HG02884 (cell line): ENCODE results near the gene SUGCT.

Experiments
- ATAC-seq: cut with Tn5 transposase; IDR thresholded peaks from one replicate; pipeline ENCODE4 v1.9.1; 2021; ENCODE audit warnings: mild to moderate bottlenecking, moderate library complexity; ENCODE audit not compliant: unreplicated experiment

Gene SUGCT

DNA sequence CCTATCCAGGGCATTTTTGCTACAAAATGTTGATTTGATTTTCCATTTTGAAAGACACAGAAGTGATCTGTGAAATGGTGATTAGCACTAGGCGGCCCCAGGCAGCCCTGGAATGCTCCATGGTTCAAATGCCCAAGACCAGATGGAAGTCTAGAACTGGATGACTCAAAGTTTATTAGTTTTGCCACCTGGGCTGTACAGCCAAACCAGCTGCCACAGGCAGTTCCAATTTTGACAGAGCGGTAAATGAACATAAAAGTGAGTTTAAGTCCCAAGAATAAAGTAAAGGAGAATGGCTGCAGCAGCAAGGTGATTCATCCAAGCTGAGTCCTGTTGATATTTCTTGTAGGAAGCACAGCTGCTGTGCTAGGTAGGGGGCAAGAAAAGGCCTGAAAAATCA is 180.5 kb downstream of the SUGCT start:
- no peak for ATAC-seq

DNA sequence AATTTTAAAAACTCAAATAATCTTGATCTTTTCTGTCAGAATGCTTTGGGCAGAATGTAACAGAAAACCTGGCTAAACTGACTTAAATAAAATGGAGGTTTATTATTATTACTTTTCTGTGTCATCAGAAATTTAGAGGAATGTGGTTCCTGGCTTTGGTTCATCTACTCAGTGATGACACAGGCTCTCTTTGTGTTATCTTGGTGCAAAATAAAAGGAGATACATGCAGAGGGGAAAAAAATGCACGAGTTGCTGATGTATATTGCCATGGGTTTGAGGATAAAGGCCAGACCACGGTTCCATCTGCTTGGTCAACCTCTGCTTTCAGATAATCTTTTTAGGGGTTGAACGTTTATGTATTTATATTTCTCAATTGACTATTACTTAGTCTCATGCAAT is 181.4 kb downstream of the SUGCT start:
- ATAC-seq, result no peak

GRCh38 chr7:40324914-40325313 is 190.1 kb downstream of the SUGCT start:
- no peak for ATAC-seq

- no peak for ATAC-seq
These were observed 192.3 kb downstream of the SUGCT start for GRCh38 chr7:40327113-40327512.

- no peak for ATAC-seq
These were observed 193.1 kb downstream of the SUGCT start for GRCh38 chr7:40327873-40328272.

DNA sequence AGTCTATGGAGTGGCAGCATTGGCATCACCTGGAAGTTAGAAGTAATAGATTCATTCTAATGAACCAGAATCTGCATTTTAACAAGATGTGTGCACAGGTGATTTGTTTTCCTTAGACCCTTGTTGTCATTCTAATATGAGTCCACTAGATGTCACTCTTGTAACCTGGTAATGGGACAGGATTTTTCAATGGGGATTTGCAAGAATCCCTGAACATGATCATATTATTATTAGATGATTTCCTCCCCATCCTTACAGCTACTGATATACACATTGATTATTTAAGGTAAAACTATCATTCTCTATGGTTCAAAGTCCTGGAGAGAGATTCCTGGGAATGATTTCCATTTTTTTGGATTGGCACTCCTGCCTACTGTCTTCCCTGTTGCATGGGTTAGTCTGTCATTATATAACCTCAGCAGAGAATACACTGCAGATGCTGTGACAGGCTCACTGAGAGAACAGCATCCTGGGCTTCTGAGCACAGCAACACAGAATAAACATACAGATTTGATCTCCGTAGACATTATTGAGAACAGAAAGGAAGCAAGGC is 194.9 kb downstream of the SUGCT start:
- ATAC-seq, result no peak

DNA sequence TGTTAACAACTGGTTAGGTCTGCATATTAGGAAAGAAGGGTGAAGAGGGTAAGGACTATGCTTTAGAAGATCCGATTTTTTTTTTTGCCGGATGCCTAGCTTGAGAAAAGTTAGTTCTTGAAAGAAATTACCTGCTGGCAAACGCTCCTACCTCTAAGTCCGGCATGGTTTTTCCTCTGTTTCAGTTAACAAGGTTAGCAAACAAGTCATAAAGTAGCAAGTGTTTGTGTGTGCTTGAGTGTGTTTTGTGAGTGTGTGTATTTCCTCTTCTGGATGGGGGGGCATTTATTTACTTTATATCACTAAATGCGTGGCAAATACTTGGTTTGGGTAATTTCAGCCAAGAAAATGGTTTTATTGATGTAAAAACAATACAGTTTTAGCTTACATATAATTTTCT is 195.6 kb downstream of the SUGCT start:
- ATAC-seq, result no peak

GRCh38 chr7:40331915-40332314 is 197.1 kb downstream of the SUGCT start:
- ATAC-seq, result no peak

GRCh38 chr7:40332516-40332915 is 197.7 kb downstream of the SUGCT start:
- no peak for ATAC-seq

- no peak for ATAC-seq
These were observed 207.0 kb downstream of the SUGCT start for GRCh38 chr7:40341836-40342235.

DNA sequence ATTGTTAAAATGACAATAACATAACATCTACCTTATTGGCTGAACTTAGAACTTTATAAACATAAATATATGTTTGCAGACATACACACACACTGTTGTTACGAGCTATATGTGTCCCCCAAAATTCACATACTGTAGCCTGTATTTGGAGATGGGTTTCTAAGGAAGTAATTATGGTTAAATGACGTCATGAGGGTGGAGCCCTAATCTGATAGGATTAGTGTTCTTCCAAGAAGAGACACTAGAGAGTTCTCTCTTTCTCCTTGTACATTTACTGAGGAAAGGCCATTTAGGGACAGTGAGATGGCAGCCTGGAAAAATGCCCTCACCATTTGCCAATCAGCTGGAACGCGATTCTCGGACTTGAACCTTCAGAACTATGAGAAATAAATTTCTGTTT is 211.7 kb downstream of the SUGCT start:
- no peak for ATAC-seq

- ATAC-seq, result no peak
These were observed 213.4 kb downstream of the SUGCT start for GRCh38 chr7:40348126-40348728.

GRCh38 chr7:40350100-40350499 is 215.3 kb downstream of the SUGCT start:
- ATAC-seq, result no peak

- no peak for ATAC-seq
These were observed 219.9 kb downstream of the SUGCT start for GRCh38 chr7:40354711-40355110.

DNA sequence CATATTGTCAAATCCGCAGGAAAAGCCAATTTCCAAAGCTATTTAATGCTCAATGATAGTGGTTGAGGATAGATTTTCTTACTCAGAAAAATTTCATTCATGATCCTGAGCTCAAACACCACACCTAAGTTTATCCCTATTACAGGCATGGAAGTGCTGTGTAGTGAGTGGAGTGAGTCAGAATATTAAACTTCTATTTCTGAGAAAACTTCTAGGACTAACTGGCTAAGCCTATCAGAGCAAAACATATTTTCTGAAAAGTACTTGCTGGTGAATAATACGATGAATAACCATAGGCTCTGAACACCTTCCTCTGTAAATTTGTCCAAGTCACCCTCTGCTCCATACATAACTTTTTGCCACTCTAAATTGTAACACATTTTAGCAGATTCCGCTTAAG is 221.5 kb downstream of the SUGCT start:
- no peak for ATAC-seq

DNA sequence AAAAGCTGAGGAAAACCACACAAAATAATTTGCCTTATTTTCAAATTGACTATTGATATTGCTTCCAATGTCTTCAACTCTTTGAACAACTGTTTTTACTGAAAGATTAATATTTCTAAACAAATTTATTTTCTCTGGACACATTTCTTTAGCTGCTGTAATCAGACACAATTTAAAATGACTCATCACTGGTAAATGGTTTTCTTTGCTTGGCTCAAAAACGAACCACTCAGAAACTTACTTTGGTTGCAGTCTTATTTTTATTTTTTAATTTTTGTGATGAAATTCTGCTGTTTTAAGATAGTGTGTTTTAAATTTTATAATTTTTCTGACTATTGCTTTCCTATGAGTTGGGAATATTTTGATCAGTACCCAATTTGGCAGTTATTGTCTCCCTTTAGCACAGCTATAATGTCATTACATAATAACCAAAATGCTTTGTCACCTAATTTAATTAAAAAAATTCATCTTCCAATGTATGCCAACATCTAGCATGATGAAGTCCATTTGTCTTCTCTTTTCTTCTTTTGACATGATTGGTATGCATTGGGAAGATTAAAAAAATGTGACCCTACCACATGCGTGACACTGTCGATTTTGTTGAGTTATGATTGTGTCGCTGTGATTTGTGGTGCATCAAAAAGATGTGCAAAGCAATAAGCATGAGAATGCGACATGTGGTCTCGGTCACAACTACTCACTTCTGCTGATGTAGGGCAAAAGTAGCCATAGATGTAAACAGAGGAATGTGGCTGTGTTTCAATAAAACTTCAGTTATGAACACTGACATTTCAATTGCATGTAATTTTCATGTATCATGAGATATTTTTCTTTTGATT is 222.3 kb downstream of the SUGCT start:
- no peak for ATAC-seq

- ATAC-seq, result no peak
These were observed 235.0 kb downstream of the SUGCT start for GRCh38 chr7:40369641-40370277.

DNA sequence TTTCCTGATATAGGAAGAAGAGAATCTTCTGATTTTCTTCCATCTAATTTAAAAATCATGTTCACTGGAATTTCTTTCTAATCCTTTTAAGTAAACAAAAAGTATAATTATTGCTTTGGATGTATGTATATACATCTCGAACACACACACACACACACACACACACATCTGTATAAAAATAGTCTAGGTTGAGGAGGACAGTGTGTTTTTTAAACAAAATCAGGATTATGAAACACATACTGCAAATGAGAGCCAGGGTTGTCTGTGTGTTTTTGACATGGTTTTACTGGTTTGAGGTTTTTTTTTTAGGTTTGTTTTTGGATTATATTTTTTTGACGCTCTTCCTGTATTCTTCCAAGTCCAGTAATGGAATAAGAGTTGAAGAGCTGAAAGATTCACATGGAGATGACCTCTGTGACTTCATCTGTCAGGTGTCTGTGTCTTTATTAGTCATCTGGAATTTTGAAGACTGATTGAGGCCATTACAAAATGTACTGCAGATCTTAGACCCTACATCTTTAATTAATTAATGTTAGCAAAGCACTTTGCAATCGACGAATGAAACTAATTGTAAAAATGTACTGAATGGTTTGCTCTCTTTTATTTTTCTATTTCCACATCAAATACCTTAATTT is 237.1 kb downstream of the SUGCT start:
- no peak for ATAC-seq

DNA sequence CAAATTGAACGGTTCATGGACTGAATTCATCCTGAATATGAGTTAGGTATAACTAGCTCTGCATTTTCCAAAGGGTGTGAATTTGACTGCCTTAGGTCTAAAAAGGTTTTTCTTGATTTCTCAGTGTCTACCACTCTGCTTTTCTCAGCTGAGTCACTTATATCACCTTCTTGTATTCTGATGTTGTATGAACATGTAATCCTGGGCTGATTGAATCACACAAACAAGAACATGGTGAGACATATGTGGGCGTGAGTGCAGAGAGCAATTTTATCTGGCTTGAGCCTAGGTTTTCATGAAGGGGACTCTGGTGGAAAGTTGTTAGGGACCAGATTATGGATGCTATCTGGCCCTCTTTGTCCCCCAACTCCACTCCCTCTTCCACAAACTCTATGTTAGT is 239.8 kb downstream of the SUGCT start:
- no peak for ATAC-seq

DNA sequence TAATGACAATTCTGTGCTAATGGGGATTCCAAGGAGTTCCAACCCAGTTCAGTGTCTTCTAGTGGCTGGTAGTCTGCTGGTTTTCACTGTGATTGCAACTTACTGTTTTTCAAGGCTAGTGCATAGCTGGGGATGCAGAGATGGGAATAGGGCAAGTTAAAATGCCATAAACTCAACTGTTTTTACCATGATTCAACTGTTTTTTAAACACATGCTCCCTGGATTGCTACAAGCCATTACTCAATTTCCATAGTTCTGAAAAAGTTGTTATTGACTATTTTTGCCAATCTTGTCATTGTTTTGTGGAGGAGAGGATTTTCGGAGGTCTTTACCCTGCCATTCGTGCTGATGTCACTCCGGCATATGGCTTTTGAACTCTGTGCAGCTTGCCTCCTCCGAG is 245.3 kb downstream of the SUGCT start:
- no peak for ATAC-seq

GRCh38 chr7:40382145-40382544 is 247.3 kb downstream of the SUGCT start:
- ATAC-seq, result no peak
